Forelimb muscle (tissue), 1 donor: ENCODE results near the gene MDFIC. TPM values are rescaled to one million over a fixed set of nuclear protein-coding genes. Genes with fewer than 3 reads are reported as not detected.

Experiments
- DNase-seq: peaks from one replicate; pipeline ENCODE4 v3.0.0-alpha.2; 2013; ENCODE audit warnings: low read depth
- polyA plus RNA-seq: library from polyadenylated mRNA; unstranded; fragments of 120-200 nt; gene quantifications from one replicate; pipeline ENCODE4 v1.2.1, GENCODE V29; 2013; ENCODE audit not compliant: insufficient read length

The MDFIC gene
- polyA plus RNA-seq, 1 donor, result 32.2 TPM

DNA sequence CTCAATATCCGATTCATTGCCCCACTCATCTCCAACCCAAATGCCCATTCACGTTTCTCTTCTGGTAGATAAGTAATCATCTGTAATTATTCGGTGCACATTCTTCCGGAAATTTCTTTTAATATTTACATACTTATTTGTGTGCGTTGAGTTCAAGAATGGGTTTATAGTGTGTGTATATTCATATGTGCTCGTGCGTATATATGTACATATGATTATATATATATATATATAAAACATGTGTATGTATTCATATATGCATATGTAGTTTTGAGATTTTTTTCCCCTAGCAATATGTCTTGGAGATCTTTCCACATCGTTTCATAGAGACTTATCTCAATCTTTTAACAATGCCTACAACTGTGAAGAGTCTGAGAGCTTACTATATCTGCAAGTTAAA lies 118.2 kb downstream of the MDFIC start:
- DNase-seq, result no peak

DNA sequence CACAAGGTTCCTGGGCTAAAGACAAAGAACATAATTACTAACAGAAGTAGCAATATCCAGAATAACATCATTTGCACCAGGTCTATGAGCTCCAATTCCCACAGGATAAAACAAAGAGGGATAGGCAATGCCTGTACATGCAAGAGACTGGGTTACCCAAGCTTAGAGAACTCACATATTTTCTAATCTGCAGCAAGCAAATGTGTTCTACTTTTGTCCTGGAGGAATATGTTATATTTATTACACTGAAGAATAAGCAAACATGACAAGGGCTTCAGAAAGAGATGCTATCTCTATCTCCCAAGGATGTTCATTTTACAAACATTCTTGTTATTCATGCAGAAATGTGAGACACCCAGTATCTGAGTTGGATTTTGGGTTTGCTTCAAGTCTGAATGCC lies 118.6 kb downstream of the MDFIC start:
- no peak for DNase-seq

DNA sequence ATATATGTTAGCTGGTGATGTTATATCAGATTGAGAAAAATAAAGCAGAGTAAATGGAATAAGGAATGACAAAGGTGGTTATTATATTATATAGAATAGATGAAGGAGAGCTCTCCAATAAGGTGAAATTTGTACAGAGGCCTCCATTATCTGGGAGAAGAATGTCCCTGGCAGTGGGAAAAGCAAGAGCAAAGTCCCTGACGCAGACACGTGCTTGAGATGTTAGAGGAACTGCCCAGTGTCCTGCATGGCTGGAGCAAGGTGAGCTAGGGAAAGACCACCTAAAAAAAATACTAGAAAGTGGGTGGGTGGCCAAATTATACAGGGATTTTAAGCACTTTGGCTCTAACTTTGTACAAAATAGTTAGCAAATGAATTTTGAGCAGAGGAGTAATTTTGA lies 120.7 kb downstream of the MDFIC start:
- no peak for DNase-seq

DNA sequence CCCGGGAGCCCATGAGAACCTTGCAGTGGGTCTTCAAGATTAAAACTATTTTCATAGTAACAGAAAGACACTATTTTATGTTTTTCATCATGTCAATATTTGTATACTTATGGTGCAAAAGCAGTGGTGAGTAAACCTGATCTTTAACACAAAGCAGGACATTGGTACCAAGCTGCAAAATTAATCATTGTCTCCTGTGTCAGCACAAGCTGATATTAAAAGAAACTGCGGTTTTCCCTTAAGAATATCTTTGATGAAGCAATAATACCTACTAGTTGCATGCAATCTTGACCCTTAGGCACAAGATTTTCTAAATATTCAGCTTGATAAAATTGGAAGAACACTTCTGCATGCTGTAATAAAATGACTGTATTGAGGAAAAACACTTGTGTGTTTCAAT lies 121.7 kb downstream of the MDFIC start:
- DNase-seq, result no peak

DNA sequence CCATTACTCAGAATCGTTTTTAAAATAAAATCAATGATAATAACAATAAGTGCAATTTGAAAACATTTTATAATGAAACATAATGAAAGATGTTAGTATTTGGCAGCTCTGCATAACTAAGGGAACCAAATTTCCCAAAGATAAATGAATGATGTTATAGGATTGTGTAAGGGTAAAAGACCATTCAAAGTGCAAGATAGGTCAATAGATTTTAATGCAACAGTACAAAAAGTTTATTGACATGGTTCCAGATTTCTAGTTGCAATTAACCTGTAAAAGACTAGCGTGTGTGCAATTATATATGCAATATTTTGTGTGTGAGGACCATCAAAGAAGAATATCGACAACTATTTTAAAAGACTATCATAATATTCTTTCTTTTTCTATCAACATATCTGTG lies 122.3 kb downstream of the MDFIC start:
- no peak for DNase-seq

DNA sequence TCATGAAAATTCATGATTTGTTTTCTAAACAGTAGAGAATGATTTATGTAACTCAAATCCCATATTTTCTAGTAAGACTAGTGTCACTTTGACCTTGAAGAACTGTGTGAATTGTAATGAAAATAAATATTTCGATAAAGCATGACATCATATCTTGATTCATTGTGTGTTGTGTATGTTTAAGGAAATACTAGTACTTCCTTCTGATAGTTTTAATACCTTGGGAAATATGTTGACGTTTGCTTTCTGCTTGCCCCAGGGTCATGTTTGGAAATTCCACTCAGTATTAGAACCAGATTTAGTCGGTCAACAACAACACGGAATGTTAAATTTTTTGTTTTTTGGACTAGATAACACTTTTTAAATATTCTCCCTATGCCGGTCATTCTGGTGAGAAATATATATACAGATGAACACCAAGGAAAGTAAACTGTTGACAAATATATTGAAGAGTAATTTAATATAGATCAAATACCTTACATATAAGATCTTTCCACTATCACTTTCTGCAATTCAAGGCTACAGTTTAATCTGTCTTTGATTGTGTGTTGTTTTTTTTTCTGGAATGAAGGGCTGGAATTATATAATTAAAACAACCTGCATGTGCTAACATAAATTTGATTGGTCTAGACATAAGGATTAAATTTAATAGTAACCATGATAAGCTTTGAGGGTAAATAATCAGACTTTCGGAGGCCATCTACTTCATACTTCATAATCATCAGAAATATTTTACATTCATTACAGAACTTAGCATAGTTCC lies 126.2 kb downstream of the MDFIC start:
- DNase-seq, result no peak

DNA sequence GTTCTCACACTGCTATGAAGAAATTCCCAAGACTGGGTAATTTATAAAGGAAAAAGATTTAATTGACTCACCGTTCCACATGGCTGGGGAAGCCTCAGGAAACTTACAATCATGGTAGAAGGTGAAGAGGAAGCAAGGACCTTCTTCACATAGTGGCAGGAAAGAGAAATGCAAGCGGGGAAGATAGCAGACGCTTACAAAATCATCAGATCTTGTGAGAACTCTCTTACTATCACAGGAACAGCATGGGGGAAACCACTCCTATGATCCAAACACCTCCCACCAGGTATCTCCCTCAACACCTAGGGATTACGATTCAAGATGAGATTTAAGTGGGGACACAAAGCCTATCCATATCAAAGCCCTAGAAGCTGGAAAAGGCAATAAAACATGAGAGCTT lies 130.8 kb downstream of the MDFIC start:
- DNase-seq, result no peak

DNA sequence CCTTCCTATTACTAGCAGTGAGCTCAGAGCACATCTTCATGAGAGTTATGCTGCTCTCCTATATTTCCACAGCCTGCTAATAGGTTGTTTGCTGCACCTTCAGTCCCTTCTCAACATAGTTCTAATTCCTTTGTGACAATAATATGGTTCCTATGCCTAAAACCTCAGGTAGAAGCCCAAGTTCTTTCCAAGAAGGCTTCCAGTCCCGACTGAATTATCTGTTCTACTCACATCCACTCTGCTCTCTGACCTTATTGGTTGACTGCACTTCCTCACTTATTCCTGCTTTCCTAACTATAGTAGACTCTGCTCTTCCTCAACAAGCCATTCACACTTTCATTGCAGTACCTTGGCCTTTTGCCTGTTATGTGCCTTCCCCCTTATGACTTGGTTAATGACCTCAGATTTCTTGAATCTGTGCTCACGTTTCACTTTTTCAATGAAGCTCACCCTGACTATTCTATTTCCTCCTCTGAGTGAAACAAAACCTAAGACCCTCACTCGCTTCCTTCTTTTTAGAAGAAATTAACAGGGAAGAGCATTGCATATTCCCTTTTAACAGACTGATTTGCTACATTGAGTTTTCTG lies 132.7 kb downstream of the MDFIC start:
- DNase-seq, result no peak

DNA sequence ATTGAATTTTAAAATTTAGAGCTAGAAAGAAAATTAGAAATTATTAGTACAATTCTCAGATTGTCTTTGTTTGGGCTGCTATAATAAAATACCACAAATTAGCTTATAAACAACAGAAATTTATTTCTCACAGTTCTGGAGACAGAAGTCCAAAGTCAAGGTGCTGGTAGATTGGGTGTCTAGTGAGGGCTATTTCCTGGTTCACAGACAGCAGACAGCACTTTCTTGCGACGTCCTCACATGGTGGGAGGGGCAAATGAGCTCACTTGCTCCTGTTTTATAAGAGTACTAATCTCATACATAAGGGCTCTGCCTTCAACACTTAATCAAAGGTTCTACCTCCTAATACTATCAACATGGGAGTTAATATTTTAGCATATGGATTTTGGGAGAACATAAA lies 134.1 kb downstream of the MDFIC start:
- no peak for DNase-seq

DNA sequence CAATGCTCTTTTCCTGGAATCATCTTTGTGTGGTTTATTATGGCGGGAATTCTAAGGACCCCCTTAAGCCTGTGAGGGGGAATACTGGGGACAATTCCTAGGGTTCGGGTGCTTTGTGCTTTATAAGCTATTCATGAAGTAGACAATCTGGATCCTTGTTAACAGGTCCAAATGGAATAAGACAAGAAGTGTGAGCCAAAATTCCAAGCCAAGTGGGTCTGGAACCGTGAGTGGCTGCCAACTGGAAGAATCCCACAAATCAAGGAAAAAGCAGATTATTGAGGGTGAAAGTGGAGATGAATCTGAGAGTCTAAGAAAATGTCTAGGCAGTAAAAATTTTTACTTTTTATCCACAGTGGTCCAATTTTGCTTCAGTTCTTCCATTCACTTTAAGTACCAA lies 136.8 kb downstream of the MDFIC start:
- DNase-seq, result no peak

DNA sequence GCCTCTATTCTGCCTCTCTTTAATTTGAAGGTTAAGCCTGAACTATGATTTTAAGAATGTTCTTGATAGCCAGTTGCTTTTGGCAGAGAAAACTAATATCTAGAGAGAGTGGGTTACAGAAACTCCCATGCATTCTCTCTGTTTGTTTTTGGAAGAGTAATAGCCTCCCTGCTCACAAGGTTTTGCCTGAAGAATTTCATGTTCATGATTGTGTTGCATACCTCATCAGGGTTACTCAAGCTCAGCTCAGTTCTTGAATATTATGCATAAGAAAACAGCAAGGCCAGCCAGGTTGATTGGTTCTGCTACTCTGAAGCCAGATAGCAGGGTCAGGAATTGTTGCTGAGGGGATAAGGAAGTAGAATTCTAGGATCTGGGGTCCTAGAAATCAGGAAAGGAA lies 137.4 kb downstream of the MDFIC start:
- DNase-seq, result no peak

DNA sequence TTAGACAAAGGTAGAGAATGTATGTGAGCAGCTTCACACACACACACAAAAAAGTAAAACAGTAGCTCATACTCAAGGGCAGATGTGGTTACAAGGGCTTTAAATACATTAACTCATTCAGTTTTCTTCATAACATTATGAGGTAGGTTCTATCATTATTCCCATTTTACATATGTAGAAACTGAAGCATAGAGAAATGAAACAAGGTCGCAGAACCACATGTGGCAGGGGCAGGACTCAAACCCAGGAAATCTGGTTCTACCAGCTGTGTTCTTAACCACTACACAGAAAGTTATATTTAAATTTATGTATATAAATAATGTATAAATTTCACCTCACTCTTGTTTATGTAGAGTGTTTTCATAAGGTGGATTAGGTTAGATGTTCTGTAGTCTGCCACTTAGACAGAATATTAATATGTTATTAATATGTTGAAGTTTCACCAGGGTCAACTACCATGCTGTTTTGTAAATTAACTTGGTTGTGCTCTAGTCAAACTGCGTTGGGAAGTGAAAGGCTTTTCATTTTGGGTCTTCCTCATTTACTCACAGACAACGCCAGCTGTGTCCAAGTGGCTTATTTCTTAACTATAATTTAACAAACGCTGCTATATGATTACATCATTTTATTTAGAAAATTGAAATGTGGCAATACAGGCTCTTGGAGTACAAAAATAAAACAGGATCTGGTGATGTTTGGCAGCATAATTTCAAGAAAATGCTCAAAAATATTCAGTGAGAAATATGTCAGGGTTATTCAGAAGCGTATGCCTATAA lies 138.4 kb downstream of the MDFIC start:
- no peak for DNase-seq

DNA sequence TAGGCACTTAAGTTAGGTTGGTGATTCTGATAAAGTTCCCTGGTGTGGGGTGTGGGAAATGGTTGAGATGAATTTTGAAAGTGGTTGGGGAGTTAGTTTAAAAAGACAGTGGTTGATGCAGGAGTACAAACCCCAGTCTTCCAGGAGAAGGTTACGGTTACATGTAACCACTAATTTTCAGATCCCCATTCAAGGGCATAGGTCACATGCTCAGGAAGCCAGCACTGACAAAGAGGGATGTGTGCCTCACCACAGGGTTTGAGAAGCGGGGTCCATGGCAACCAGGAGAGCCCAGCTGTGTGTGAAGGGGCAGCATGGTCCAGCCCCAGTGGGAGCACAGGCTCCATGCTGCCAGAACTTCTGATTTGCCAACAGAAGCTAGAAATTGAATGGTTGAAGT lies 144.2 kb downstream of the MDFIC start:
- DNase-seq, result no peak

DNA sequence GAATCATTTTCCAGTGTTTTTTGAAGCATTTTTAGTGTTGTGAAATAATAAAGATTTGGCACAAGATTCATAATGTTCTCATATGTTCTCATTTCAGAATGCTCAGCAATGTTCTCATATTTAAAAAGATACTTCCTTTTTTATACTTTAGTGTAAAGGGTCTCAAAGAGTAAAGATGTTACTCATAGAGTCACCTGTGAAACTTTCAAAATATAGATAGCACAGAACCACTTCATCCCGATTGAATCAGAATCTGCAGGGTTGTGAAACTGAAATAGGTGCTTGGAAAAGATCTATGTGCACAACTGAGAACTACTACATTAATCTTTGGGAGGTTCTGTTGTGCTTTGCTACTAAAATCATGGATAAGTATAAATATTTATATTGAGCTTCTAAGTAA lies 144.7 kb downstream of the MDFIC start:
- no peak for DNase-seq

DNA sequence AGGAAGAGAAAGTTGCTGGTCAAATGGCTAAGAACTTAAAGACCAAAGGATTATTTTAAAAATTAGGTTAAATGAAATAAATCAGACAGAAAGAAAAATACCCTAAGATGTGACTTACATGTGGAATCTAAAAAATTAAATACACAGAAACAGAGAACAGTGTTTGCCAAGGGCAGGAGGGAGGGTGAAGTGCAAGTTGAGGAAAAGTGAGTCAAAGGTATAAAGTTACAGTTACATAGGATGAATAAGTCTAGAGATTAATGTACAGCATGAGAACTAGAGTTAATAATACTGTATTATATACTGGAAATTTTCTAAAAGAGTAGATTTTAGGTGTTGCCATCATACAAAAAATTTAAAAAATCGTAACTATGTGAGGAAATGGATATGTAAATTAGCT lies 146.3 kb downstream of the MDFIC start:
- no peak for DNase-seq
